ENCODE results near the gene KLHL36. TPM values are rescaled to one million over a fixed set of nuclear protein-coding genes. Genes with fewer than 3 reads are reported as not detected.

Gene KLHL36
- total and polyA plus RNA-seq, 9 of the 15 experiments (the other 6 are each of a cell fraction or from before 2014, with no cell fraction given) = 2.1 to 51.2 (median 18.5) TPM

DNA sequence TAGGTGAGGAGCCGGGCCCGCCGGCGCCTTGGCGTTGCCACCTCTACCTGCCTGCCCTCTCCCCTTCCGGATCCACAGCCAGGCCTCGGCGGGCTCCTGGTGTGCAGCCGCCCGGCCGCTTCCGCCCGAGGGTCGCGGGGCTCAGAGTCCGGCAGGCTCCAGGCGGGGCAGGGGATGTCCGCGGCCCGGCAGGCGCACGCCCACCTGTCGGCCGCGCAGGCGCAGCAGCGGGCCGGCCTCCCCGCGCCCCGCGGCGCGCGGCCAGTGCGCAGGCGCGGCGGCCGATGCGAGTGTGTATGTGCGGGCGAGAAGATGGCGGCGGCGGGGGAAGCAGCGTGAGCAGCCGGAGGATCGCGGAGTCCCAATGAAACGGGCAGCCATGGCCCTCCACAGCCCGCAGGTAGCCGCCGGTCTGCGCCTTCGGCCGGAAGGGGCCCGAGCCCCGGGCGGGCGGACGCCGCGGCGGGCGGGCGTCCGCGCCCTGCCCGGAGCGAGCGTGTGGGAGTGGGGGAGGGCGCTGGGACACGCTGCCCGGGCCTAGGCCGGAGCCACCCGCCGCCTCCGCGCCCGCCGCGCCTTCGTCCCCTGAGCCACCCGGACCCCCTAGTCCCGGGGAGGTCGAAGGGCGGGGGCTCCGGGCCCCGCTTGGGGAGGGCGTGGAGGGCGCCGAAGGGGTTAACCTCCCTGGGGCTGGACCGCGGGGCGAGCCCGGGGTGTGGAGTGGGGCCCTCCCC is 51.6 kb downstream of the KLHL36 start, which contains the start of gene USP10 (continued):
- TF ChIP-seq, protein P1, sequence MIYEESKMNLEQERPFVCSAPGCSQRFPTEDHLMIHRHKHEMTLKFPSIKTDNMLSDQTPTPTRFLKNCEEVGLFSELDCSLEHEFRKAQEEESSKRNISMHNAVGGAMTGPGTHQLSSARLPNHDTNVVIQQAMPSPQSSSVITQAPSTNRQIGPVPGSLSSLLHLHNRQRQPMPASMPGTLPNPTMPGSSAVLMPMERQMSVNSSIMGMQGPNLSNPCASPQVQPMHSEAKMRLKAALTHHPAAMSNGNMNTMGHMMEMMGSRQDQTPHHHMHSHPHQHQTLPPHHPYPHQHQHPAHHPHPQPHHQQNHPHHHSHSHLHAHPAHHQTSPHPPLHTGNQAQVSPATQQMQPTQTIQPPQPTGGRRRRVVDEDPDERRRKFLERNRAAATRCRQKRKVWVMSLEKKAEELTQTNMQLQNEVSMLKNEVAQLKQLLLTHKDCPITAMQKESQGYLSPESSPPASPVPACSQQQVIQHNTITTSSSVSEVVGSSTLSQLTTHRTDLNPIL (CRISPR knock-in tag; IDR thresholded peaks at IDR 0.05) = no peak
- TF ChIP-seq, protein P2, sequence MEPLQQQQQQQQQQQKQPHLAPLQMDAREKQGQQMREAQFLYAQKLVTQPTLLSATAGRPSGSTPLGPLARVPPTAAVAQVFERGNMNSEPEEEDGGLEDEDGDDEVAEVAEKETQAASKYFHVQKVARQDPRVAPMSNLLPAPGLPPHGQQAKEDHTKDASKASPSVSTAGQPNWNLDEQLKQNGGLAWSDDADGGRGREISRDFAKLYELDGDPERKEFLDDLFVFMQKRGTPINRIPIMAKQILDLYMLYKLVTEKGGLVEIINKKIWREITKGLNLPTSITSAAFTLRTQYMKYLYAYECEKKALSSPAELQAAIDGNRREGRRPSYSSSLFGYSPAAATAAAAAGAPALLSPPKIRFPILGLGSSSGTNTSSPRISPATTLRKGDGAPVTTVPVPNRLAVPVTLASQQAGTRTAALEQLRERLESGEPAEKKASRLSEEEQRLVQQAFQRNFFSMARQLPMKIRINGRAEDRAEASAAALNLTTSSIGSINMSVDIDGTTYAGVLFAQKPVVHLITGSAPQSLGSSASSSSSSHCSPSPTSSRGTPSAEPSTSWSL (CRISPR knock-in tag; IDR thresholded peaks at IDR 0.05; ENCODE audit: borderline replicate concordance) = no peak
- TF ChIP-seq ZNF133 (CRISPR knock-in tag; IDR thresholded peaks at IDR 0.05) (no peak), ETV6 (IDR thresholded peaks at IDR 0.05; ENCODE audit: borderline replicate concordance in 1 of 2, low read depth in 2 of 2, low read length in 1 of 2) (no peak), ETV6 (CRISPR knock-in tag; IDR thresholded peaks at IDR 0.05; ENCODE audit: borderline replicate concordance) (peak; percentile 47; the same call in 1 of the 2 replicates), TEAD4 (IDR thresholded peaks at IDR 0.05; ENCODE audit: low read length) (no peak), TEAD4 (CRISPR knock-in tag; IDR thresholded peaks at IDR 0.05; ENCODE audit: borderline replicate concordance) (peak; percentile 46; the same call in 1 of the 2 replicates), CHD2 (IDR thresholded peaks at IDR 0.05; ENCODE audit: low read depth, low read length) (no peak), MTA1 (IDR thresholded peaks at IDR 0.05; ENCODE audit: borderline replicate concordance) (no peak), HEY1 (CRISPR knock-in tag; IDR thresholded peaks at IDR 0.05; ENCODE audit: borderline replicate concordance) (no peak), CREM (IDR thresholded peaks at IDR 0.05; ENCODE audit: low read depth) (peak; percentile 6; the same call in 1 of the 2 replicates), SMARCC2 (IDR thresholded peaks at IDR 0.05; ENCODE audit: low read depth) (no peak), ZNF444 (CRISPR knock-in tag; IDR thresholded peaks at IDR 0.05) (no peak), TEAD2 (tag; IDR thresholded peaks at IDR 0.05) (no peak), TCF7L2 (IDR thresholded peaks at IDR 0.05; ENCODE audit: low read depth, low read length) (no peak), STAG1 (CRISPR knock-in tag; IDR thresholded peaks at IDR 0.05; ENCODE audit: borderline replicate concordance) (0 out of 2 replicates have a peak, but pooled peaks have one; percentile 17), GATA2 (CRISPR knock-in tag; IDR thresholded peaks at IDR 0.05) (no peak), ELF4 (CRISPR knock-in tag; IDR thresholded peaks at IDR 0.05) (no peak), KDM2B (CRISPR knock-in tag; IDR thresholded peaks at IDR 0.05) (0 out of 2 replicates have a peak, but pooled peaks have one; percentile 73), PHF20 (IDR thresholded peaks at IDR 0.05; ENCODE audit: partially characterized antibody) (no peak)
- TF ChIP-seq, protein P3, sequence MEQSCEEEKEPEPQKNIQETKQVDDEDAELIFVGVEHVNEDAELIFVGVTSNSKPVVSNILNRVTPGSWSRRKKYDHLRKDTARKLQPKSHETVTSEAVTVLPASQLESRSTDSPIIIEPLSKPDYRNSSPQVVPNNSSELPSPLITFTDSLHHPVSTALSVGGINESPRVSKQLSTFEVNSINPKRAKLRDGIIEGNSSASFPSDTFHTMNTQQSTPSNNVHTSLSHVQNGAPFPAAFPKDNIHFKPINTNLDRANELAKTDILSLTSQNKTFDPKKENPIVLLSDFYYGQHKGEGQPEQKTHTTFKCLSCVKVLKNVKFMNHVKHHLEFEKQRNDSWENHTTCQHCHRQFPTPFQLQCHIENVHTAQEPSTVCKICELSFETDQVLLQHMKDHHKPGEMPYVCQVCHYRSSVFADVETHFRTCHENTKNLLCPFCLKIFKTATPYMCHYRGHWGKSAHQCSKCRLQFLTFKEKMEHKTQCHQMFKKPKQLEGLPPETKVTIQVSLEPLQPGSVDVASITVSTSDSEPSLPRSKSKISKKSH (CRISPR knock-in tag; IDR thresholded peaks at IDR 0.05) = no peak
- TF ChIP-seq, protein P4, sequence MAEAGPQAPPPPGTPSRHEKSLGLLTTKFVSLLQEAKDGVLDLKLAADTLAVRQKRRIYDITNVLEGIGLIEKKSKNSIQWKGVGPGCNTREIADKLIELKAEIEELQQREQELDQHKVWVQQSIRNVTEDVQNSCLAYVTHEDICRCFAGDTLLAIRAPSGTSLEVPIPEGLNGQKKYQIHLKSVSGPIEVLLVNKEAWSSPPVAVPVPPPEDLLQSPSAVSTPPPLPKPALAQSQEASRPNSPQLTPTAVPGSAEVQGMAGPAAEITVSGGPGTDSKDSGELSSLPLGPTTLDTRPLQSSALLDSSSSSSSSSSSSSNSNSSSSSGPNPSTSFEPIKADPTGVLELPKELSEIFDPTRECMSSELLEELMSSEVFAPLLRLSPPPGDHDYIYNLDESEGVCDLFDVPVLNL (CRISPR knock-in tag; IDR thresholded peaks at IDR 0.05; ENCODE audit: low read depth) = no peak
- TF ChIP-seq, protein P5, sequence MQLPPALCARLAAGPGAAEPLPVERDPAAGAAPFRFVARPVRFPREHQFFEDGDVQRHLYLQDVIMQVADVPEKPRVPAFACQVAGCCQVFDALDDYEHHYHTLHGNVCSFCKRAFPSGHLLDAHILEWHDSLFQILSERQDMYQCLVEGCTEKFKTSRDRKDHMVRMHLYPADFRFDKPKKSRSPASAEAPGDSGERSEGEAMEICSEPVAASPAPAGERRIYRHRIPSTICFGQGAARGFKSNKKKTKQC (CRISPR knock-in tag; IDR thresholded peaks at IDR 0.05) = no peak; the same call in 1 of the 2 replicates
